ENCODE results near the gene RBM7. TPM values are rescaled to one million over a fixed set of nuclear protein-coding genes. Genes with fewer than 3 reads are reported as not detected.

Gene RBM7
- total and polyA plus RNA-seq, 2 of the 8 experiments (the other 6 are each of a cell fraction or from before 2014, with no cell fraction given): 18.0 to 45.7 TPM

DNA sequence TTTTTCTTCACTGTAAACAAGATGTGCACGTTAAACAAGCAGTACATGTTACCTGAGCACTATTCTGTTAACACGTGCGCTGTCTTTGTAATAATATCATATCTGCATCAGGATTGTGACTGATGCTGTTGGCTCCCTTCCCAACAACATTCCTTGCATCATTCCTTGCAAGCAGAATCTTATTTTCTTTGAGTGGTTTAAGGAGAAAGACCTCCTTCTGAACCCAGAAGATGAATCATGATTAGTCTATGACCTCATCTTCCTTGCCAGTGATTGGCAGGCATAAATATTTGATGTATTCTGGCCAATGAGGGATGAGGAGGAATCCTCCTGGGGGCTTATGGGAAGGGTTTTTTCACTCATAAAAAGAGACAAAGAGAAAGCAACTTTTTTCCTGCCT is 46.4 kb upstream of the RBM7 start:
- no peak overlapping the region for H4K8ac ChIP-seq (ENCODE audit: extremely low read depth, insufficient read depth, low read length)
- no peak overlapping the region for H3K56ac ChIP-seq (replicated peaks; ENCODE audit: insufficient read length, low read depth, low read length)
- no peak for FAIRE-seq
- H3K4me2 ChIP-seq (ENCODE audit: insufficient read depth in 1 of 2, low read depth in 2 of 2, low read length in 2 of 2): no peak overlapping the region
- peaks cover 0 to 2% (median 0%) of the 10 kb centered on the region in 4 experiments; a peak in 1 of 7 replicates for H3K4me1 ChIP-seq (replicated peaks in 1 of 4; ENCODE audit: control insufficient read depth in 3 of 4, insufficient read depth in 4 of 4, low read length in 3 of 4)
- no peak overlapping the region for H4K91ac ChIP-seq (replicated peaks; ENCODE audit: insufficient read length, low read length)
- H2BK12ac ChIP-seq (ENCODE audit: low read depth, low read length): no peak overlapping the region
- no peak overlapping the region for H3K14ac ChIP-seq (ENCODE audit: insufficient read length)
- no peak overlapping the region for H4K5ac ChIP-seq (ENCODE audit: insufficient read length, low read depth, low read length)
- no peaks in the 10 kb centered on the region for H3K79me1 ChIP-seq (ENCODE audit: low read depth, low read length)
- H3K4me3 ChIP-seq (ENCODE audit: extremely low read depth in 1 of 4, insufficient read depth in 2 of 4, low read depth in 3 of 4, low read length in 4 of 4): no peak overlapping the region
- 88% methylated on average over 3 of the region's 3 CpGs; no CpG with 5 or more reads in 1 of the 2 experiments for WGBS, 2 experiments (ENCODE audit: extremely low coverage in 1 of 2, insufficient coverage in 1 of 2, insufficient read length in 1 of 2, insufficient replicate concordance in 2 of 2, low coverage in 1 of 2, low lambda C conversion rate in 2 of 2, missing lambda C conversion rate in 1 of 2)
- no peak overlapping the region for H3K18ac ChIP-seq (ENCODE audit: extremely low read depth, low read length)
- DNase-seq (ENCODE audit: low read depth in 1 of 2, low spot score in 2 of 2): no peak
- H3K4ac ChIP-seq (replicated peaks; ENCODE audit: insufficient read length, low read depth, low read length): no peak overlapping the region
- no peak overlapping the region for H2BK15ac ChIP-seq (ENCODE audit: low read length)
- H3K79me2 ChIP-seq (ENCODE audit: control insufficient read depth in 1 of 2, insufficient read depth in 2 of 2, low read length in 2 of 2): no peaks in the 10 kb centered on the region
- no peaks in the 10 kb centered on the region for H3K36me3 ChIP-seq (ENCODE audit: control insufficient read depth in 2 of 4, insufficient read depth in 4 of 4, low read length in 3 of 4)
- no peak overlapping the region for H3K23ac ChIP-seq (ENCODE audit: insufficient read length)
- H4K20me1 ChIP-seq (replicated peaks in 1 of 2; ENCODE audit: control insufficient read depth in 1 of 2, insufficient read depth in 2 of 2, low read length in 2 of 2): no peaks in the 10 kb centered on the region
- no peaks in the 10 kb centered on the region for H3K27me3 ChIP-seq (replicated peaks in 1 of 4; ENCODE audit: control insufficient read depth in 3 of 4, extremely low read depth in 1 of 4, insufficient read depth in 3 of 4, low read length in 3 of 4)
- no peak overlapping the region for H3K9ac ChIP-seq (replicated peaks in 1 of 4; ENCODE audit: extremely low read depth in 1 of 4, low read depth in 3 of 4, low read length in 3 of 4)
- H3K27ac ChIP-seq (ENCODE audit: low read depth, low read length): no peak overlapping the region
- no peak overlapping the region for H2BK120ac ChIP-seq (replicated peaks; ENCODE audit: low read depth, low read length)
- no peak overlapping the region for H2AK5ac ChIP-seq (ENCODE audit: low read depth, low read length)
- no peak overlapping the region for H2AFZ ChIP-seq (ENCODE audit: low read length)
- H3K23me2 ChIP-seq (ENCODE audit: low read depth, low read length): no peaks in the 10 kb centered on the region
- H3K9me3 ChIP-seq (ENCODE audit: insufficient read depth in 2 of 2, low read depth in 1 of 2, low read length in 1 of 2): no peaks in the 10 kb centered on the region; a peak in 1 of 4 replicates
- POLR2A ChIA-PET (ENCODE audit: partially characterized antibody): interaction anchor here (0.5 kb wide), 1 partner anchor 89 kb away, joined by 4 read pairs; no protein-coding TSS in a partner anchor
- H2BK5ac ChIP-seq (ENCODE audit: low read depth, low read length): no peak overlapping the region
- H2BK20ac ChIP-seq (ENCODE audit: low read length): no peak overlapping the region
- CTCF ChIA-PET (ENCODE audit: partially characterized antibody): no interaction called here
- no peak for TF ChIP-seq MAFK (IDR thresholded peaks at IDR 0.05; ENCODE audit: low read depth, low read length)
- TF ChIP-seq PHF8 (conservative IDR thresholded peaks at IDR 0.05; ENCODE audit: low read depth, low read length): no peak
- TF ChIP-seq BRCA1 (IDR thresholded peaks at IDR 0.05; ENCODE audit: low read depth, low read length): no peak
- no peak for TF ChIP-seq EP300 (IDR thresholded peaks at IDR 0.05; ENCODE audit: borderline replicate concordance in 1 of 2, low read depth in 2 of 2, low read length in 2 of 2)
- no peak for TF ChIP-seq CREB1 (IDR thresholded peaks at IDR 0.05)
- no peak for TF ChIP-seq SAP30 (IDR thresholded peaks at IDR 0.05; ENCODE audit: insufficient read depth, insufficient replicate concordance, low read length)
- TF ChIP-seq NANOG (IDR thresholded peaks at IDR 0.05; ENCODE audit: insufficient read depth, low read depth, low read length, poor library complexity, severe bottlenecking): no peak
